ENCODE results near the gene KRT17. TPM values are rescaled to one million over a fixed set of nuclear protein-coding genes. Genes with fewer than 3 reads are reported as not detected.
"Not testable (repeated sequence)": the region's sequence is repeated elsewhere in the genome, so short reads cannot be mapped to it uniquely, and the experiment has no call there.

Gene KRT17
- total RNA-seq, 2 experiments from 2014 or later = not detected

DNA sequence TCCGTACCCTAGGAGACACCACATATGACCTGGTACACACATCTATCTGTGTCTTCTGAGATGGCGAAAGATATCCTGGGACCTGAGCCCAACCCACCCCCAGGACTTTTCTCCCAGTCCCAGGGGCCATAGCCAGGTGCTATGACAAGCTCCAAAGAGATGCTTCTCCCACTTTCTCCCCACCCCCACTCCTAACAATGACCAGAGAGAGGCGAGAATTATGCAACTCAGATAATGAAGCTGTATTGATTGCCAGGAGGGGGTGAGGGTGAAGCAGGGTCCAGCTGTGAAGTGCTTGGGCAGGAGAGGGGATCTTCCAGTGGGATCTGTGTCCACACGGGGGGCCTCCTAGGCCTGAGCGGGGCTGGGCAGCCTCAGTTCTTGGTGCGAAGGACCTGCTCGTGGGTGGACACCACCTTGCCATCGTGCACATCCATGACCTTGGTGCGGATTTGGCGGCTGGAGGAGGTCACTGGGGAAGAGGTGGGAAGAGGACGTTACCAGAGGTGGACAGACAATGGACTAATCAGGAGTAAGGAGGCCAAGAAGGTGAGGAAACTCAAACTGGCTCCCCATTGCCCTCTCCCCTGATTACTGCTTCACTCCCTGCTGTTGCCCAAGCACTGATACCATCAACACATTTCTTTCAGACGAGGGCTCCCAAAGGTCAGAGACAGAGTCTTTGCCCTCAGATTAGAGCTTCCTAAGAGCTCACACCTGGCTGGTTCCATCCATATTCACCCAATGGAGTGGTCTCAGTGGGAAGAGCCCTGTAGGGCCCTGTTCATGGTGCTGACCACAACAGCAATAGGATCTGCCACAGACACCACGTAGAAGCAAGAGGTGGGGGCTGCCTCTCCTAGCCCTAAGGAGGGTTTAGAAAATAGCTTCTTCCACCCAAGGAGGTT, 42.1 kb downstream of the KRT17 start:
- H3K27ac Mint-ChIP-seq; ATAC-seq (ENCODE audit: low read depth); H3K9me3 Mint-ChIP-seq; H3K4me3 Mint-ChIP-seq; H3K4me1 Mint-ChIP-seq; DNase-seq; POLR2A ChIA-PET; H3K36me3 Mint-ChIP-seq: not testable (repeated sequence)
- H3K27me3 Mint-ChIP-seq = peaks cover 16% of the 10 kb centered on the region

DNA sequence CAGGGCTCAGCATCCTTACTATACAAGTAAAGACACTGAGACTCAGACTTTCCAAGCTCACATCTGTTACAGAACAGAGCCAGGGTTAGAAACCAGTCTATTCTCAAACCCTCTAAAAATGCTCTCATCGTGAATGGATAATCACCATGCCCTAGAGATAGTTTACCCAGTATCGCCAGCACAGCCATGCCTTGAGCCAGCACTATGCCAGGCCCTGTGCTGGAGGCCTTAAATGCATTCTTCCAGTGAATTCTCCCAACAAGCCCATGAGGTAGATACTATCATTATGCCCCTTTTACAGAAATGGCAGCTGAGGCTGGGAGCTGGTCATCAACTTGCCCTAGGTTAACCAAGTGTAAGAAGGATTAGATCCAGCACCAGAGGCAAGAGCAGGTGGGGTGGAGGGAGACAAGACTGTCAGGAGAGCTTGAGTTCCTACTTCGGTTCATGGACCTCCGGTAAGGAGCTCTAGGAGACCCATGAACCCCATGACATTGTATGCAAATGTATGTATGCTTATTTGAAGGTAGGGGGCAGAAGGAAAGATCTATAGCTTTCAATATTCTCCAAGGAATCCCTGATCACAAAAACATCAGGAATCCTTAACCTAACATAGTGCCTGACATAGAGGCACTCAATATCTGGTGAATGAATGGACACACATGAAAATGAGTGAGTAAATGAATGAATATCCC, 42.9 kb downstream of the KRT17 start:
- Mint-ChIP-seq H3K27ac (no peak overlapping the region), H3K27me3 (peaks cover 16% of the 10 kb centered on the region), H3K4me3 (no peak overlapping the region), H3K36me3 (no peaks in the 10 kb centered on the region), H3K9me3 (no peaks in the 10 kb centered on the region), H3K4me1 (peaks cover 3% of the 10 kb centered on the region)
- POLR2A ChIA-PET = no interaction called here
- no peak for ATAC-seq (ENCODE audit: low read depth)
- no peak for DNase-seq

DNA sequence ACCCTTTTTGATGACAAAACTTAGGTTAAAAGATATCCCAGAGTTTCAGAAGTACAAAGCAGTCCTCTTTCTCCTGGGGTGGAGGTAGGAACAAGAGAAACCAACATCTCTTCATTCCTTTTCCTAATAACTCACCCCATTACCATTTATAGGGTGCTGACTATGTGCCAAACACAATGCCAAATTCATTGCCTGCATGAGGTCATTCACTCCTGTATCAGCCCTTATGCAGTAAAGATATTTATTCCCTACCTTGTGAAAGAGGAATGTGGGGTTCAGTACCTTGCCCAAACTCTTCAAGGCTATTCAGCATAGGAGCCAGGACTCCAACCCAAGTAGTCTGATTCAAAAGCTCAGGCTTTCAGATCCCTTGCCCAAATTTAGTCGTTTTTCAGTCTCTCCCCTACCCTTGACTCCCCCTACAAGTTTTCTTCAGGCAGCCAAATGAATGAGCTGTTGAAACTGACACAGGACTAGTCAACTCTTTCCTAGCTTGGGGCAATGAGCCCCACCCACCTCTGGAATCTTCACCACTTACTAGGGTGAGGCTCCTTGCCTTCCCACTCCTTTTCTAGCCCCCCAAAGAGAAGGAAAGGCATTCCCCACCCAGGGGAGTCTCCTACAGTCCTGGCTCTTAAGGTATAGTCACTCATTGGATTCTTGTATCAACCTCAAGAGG, 43.5 kb downstream of the KRT17 start:
- POLR2A ChIA-PET = no interaction called here
- Mint-ChIP-seq H3K27ac (no peak overlapping the region), H3K27me3 (peaks cover 16% of the 10 kb centered on the region), H3K4me1 (peaks cover 3% of the 10 kb centered on the region), H3K4me3 (no peak overlapping the region), H3K36me3 (no peaks in the 10 kb centered on the region), H3K9me3 (no peaks in the 10 kb centered on the region)
- DNase-seq = no peak
- no peak for ATAC-seq (ENCODE audit: low read depth)

DNA sequence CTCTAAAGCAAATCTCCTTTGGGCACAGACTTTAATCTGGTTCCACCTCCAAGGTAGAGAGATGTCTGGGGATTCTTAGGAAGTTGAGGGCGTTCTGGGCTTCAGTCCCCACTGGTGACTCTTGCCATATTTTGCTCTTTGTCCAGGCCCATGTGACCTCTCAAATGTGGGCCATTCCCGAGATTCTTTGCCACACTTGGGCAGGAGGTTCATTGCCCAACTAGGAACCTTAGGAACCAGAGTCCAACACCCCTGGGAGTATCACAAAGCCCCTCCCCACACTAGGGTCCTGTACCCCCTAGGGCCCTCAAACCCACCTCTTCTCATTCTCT, 44.2 kb downstream of the KRT17 start:
- no peaks in the 10 kb centered on the region for H3K36me3 Mint-ChIP-seq
- H3K27ac Mint-ChIP-seq = no peak overlapping the region
- H3K27me3 Mint-ChIP-seq = peaks cover 16% of the 10 kb centered on the region
- H3K4me3 Mint-ChIP-seq = no peak overlapping the region
- POLR2A ChIA-PET = no interaction called here
- H3K9me3 Mint-ChIP-seq = no peaks in the 10 kb centered on the region
- ATAC-seq (ENCODE audit: low read depth) (no peak), DNase-seq (no peak)
- H3K4me1 Mint-ChIP-seq = peaks cover 3% of the 10 kb centered on the region

DNA sequence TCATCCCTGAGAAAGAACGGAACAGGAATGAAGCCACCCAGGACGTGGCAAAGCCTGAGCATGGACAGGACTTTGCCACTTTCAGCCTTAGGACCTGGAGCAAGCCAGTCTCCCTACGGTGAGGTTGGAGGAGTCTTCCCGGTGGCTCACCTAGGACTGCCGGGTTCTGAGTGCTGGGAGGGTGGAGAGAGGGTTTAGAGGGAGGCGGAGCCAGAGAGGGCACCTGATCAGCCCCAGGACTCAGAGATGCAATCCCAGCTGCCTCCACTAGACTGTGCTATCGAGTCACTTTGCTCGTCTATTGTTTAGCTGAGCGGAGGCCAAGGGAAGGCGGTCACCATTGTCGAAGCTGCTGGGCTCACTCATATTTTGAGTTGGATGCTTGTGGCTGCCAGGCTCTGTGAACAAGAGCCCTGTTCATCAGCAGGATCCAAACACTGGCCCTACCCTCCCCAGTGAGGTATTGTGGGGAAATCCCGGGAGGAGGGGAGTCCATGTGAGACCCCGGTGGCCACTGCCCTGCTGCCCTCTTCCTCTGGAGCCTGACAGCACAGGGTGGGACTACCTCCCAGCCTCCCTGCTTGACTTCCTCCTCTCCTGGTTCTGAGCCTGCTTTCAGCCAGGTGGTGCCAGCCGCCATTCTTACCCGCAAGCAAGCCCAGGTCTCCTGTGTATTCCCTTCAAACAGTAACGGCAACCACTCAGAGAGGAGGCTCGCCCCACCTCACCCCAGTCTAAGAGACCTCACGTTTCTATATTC, 44.7 kb downstream of the KRT17 start:
- Mint-ChIP-seq H3K27me3 (peaks cover 16% of the 10 kb centered on the region), H3K36me3 (no peaks in the 10 kb centered on the region), H3K9me3 (no peaks in the 10 kb centered on the region), H3K4me3 (no peak overlapping the region), H3K27ac (no peak overlapping the region), H3K4me1 (peaks cover 3% of the 10 kb centered on the region)
- ATAC-seq (ENCODE audit: low read depth) (peak; percentile 83), DNase-seq (peak; percentile 73)
- POLR2A ChIA-PET = no interaction called here

DNA sequence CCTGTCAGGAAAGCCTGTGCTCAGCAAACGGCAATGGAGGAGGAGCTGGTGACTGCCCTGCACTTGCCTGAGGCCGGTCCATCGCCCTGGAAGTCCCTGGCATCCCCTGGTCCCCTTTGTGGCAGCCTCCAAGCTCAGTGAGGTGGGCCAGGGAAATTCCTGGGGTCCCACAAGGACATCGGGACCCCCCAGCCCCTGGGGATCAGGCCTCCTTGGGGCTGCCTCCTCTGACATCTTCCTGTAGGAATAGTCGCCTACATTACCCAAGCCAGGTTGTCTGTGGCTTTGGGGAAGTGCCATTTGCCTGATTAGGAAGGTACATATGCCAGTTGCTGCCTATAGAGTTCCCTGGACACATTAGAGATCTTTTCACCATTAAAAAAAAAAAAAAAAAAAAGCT, 45.4 kb downstream of the KRT17 start:
- POLR2A ChIA-PET = no interaction called here
- ATAC-seq (ENCODE audit: low read depth) (no peak), DNase-seq (no peak)
- Mint-ChIP-seq H3K36me3 (no peaks in the 10 kb centered on the region), H3K27ac (no peak overlapping the region), H3K27me3 (peaks cover 16% of the 10 kb centered on the region), H3K4me1 (peaks cover 3% of the 10 kb centered on the region), H3K4me3 (no peak overlapping the region), H3K9me3 (no peaks in the 10 kb centered on the region)

DNA sequence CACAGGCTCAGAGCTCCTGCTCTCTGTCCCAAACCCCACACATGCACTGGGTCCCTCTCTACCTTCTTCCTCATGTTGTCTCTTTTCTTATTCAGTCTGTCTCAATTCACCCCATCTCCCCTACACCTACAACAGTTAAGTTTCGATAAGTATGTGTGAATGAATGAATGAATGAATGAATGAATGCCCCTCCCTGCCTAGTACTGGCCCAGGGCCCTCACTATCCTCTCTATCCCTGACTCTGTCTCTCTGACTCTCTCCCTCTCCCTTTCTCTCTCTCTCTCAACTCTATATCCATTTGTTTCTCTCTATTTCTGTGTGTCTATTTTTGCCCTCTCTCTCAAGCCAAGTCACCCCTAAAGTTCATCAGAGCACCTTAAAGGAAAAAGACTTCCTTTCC, 45.8 kb downstream of the KRT17 start:
- Mint-ChIP-seq H3K27ac (no peak overlapping the region), H3K4me1 (peaks cover 3% of the 10 kb centered on the region), H3K4me3 (no peak overlapping the region), H3K36me3 (no peaks in the 10 kb centered on the region), H3K27me3 (peaks cover 16% of the 10 kb centered on the region), H3K9me3 (no peaks in the 10 kb centered on the region)
- ATAC-seq (ENCODE audit: low read depth) (no peak), DNase-seq (no peak)
- POLR2A ChIA-PET = interaction anchor here (0.5 kb wide), 1 partner anchor 71 kb away, joined by 4 read pairs; no protein-coding TSS in a partner anchor

DNA sequence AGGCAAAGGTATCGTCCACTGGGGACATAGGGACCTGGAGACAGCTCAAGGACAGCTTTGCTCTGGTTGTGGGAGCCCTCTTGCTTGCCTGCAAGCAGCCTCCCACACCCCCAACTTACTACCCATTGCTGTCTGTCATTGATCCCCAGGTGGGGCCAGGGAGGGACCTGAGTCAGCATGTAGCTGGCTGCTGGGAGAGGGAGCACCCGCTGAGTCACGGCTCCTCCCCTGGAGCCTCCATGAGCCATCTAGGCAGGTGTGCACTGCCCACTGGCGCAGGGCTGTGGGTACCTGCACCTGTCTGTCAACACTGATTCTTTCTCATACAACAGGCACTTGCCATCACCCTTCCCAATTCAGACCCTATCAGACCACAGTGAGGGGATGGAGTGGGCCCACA, 47.6 kb downstream of the KRT17 start:
- H3K27me3 Mint-ChIP-seq = peaks cover 19% of the 10 kb centered on the region
- not testable (repeated sequence) for H3K9me3 Mint-ChIP-seq; DNase-seq; H3K4me3 Mint-ChIP-seq; H3K4me1 Mint-ChIP-seq; H3K36me3 Mint-ChIP-seq; ATAC-seq (ENCODE audit: low read depth); H3K27ac Mint-ChIP-seq
- POLR2A ChIA-PET = interaction anchor here (0.8 kb wide), 1 partner anchor 113 kb away, joined by 3 read pairs; no protein-coding TSS in a partner anchor

DNA sequence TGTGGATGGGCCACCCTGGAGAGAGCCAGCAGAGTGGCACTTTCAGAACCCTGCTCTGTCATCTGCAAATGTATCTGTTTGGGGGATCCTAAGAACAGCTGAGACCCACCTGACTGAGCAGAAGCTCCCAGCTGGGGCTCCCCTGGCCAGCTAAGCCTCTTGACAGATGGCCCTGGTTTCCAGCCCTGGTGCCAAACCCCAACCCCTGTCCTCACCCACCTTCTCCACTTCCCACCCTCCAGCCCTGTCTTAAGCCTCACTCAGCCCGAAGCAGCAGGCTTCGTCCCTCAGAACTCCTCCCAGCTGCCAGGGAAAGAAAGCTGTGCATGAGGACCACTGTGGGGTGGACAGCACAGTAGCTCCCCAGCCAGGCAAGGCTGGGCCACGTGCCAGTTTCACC, 49.0 kb downstream of the KRT17 start:
- POLR2A ChIA-PET = no interaction called here
- no peaks in the 10 kb centered on the region for H3K36me3 Mint-ChIP-seq
- H3K4me3 Mint-ChIP-seq = no peak overlapping the region
- peaks cover 3% of the 10 kb centered on the region for H3K4me1 Mint-ChIP-seq
- H3K27me3 Mint-ChIP-seq = peaks cover 18% of the 10 kb centered on the region
- H3K27ac Mint-ChIP-seq = no peak overlapping the region
- DNase-seq (no peak), ATAC-seq (ENCODE audit: low read depth) (no peak)
- H3K9me3 Mint-ChIP-seq = no peaks in the 10 kb centered on the region

DNA sequence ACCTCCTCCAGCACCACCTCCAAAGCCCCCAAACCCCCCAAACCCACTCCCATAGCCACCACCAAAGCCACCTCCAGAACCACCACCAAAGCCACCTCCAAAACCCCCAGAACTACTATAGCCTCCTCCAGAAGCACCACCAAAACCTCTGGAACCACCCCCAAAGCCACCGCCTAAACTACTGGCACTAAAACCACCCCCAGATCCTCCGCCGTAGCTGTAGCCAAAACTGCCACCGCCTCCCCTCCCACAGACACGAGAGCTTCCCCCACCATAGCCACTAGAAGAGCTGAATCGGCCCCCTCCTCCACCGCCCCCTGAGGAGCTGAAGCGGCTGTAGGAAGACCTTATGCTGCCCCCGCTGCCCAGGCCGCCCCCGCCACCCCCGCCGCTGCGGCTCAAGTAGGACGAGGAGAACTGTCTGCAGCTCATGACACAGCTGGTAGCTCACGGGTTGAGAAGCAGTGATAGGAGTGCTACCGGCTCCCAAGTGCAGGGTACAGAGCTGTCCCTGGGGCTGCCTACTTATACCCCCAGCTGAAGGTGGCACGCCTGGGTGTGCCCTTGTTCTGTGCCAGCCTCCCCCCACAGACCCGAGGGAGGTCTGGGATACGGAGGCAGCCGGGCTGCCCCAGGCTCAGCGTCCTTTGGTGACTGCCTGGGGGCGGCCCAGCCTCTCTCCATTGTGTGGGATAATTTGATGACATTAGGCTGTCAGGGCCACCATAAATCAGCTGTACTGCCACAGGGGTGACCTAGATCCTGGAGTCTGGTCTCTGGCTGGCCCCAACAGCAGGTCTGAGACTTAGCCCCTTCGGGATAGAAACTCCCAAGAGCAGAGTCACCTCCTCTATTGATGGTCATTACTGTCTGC, 52.6 kb downstream of the KRT17 start, which contains the start of gene KRT9:
TSS of gene KRT9 (minus strand) at position 499 of the 874 bp plus-strand sequence. CDS start at position 432, 67 bp downstream.
- no peak within 1 kb of the TSS for H3K27ac Mint-ChIP-seq
- POLR2A ChIA-PET = no interaction called here
- H3K36me3 Mint-ChIP-seq = peaks cover 4% of the 10 kb centered on the region
- DNase-seq (no peak), ATAC-seq (ENCODE audit: low read depth) (no peak)
- peaks cover 13% of the 10 kb centered on the region for H3K9me3 Mint-ChIP-seq
- H3K27me3 Mint-ChIP-seq = peaks cover 13% of the 10 kb centered on the region
- H3K4me3 Mint-ChIP-seq = no peak within 1 kb of the TSS
- peaks cover 4% of the 10 kb centered on the region for H3K4me1 Mint-ChIP-seq
